Gastrocnemius medialis (tissue), 4 donors: ENCODE data around the gene HPN. TPM values are rescaled to one million over a fixed set of nuclear protein-coding genes. Genes with fewer than 3 reads are reported as not detected.

ENCODE experiments used
- ATAC-seq, 2 donors: fragments of 150-250 bp; one replicate each; pipeline ENCODE4 v1.9.1; 2016
- DNase-seq, 2 donors: peaks; one replicate each; pipeline ENCODE4 v3.0.0-alpha.2; 2019
- H3K27ac ChIP-seq, 4 donors: fragments of 200-600 bp; sonication (generic); 1 replicate in 1 of 4; 2 replicates in 3 of 4; pipeline ENCODE4 v1.5.1; 2016 to 2018; ENCODE audit warnings: mild to moderate bottlenecking in 2 of 4, moderate library complexity in 1 of 4
- H3K27me3 ChIP-seq, 3 donors: fragments of 200-600 bp; sonication (generic) in 2 of 3; 1 replicate in 1 of 3; 2 replicates in 2 of 3; pipeline versions ENCODE4 v1.5.1 to v1.6.0; 2016 to 2019; ENCODE audit warnings: mild to moderate bottlenecking in 1 of 3, moderate library complexity in 1 of 3
- H3K36me3 ChIP-seq, 2 donors: fragments of 200-600 bp; sonication (generic) in 1 of 2; one replicate each; pipeline ENCODE4 v1.5.1; 2017 to 2018
- H3K4me1 ChIP-seq, 2 donors: fragments of 200-600 bp; sonication (generic) in 1 of 2; one replicate each; pipeline ENCODE4 v1.5.1; 2016 to 2017; ENCODE audit warnings: mild to moderate bottlenecking in 2 of 2
- H3K4me3 ChIP-seq, 4 donors: fragments of 200-600 bp; sonication (generic) in 3 of 4; 1 replicate in 1 of 4; 2 replicates in 3 of 4; pipeline ENCODE4 v1.5.1; 2016 to 2019; ENCODE audit warnings: mild to moderate bottlenecking in 2 of 4
- H3K9me3 ChIP-seq, 3 donors: fragments of 200-600 bp; sonication (generic) in 2 of 3; 1 replicate in 1 of 3; 2 replicates in 2 of 3; pipeline ENCODE4 v1.5.1; 2016 to 2019
- POLR2A ChIP-seq, 2 donors: fragments of 450-650 bp; IDR thresholded peaks; one replicate each; pipeline ENCODE4 v1.6.1; 2017; ENCODE audit warnings: antibody characterized with exemption in 2 of 2, mild to moderate bottlenecking in 2 of 2, moderate library complexity in 2 of 2
- in situ Hi-C, 4 donors: fragments of 200-750 bp; cut with MboI; loops; one replicate each; pipeline versions ENCODE4 v1.15.0 to v1.8.0; 2017; ENCODE audit warnings: low sequenced_read_pairs in 4 of 4
- intact Hi-C: fragments of 100-400 bp; cut with DNase I; formaldehyde crosslinking; loops from one replicate; pipeline ENCODE4 v1.15.1; 2023; ENCODE audit warnings: low total_unique reads
- total RNA-seq, 4 donors: library from RNA; depleted of rRNA; stranded (reverse); fragments of >200 nt; gene quantifications; one replicate each; pipeline versions ENCODE4 v1.1.0 to v1.2.3, GENCODE V29; 2016
- TF ChIP-seq, protein P1 (sequence below), 5 experiments: fragments of 450-650 bp in 3 of 5; fragments of 200-600 bp in 2 of 5; sonication (generic) in 2 of 5; IDR thresholded peaks in 4 of 5; conservative IDR thresholded peaks in 1 of 5; 1 replicate in 4 of 5; 2 replicates in 1 of 5; pipeline ENCODE4 v1.5.1; 2016 to 2019; ENCODE audit warnings: antibody characterized with exemption in 5 of 5, mild to moderate bottlenecking in 3 of 5, moderate library complexity in 3 of 5

The HPN gene
- total RNA-seq, 4 donors from 2014 or later: 9.1 to 24.0 (median 17.1) TPM

DNA sequence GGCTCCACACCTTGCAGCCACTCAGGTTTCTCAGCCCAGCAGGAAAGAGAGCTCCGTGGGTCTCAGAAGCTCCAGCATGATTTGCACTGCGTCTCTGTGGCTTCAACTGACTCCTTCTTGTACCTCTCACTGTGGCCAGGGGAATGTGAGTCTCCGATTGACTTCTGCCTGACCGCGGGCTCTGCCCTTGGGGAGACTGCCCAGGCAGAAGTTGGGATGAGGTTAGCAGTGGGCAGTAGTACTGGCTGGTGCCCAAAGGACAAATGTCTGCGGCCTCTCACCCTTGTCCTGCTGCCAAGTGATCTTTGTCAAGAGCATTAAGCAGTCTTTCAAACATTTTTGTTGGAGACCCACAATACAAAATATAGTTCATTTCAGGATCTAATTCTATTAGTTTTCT lies 39.7 kb downstream of the HPN start:
- Histone ChIP-seq H3K27me3 (no peaks in the 10 kb centered on the region), H3K4me1 (peaks cover 0 to 4% of the 10 kb centered on the region in 2 donors), H3K27ac (no peak overlapping the region), H3K36me3 (no peaks in the 10 kb centered on the region), H3K4me3 (no peak overlapping the region), H3K9me3 (no peaks in the 10 kb centered on the region)
- intact Hi-C loops (no loop called here), in situ Hi-C loops (loop anchor here in 2 of 4 donors (10.0 kb wide), 1 partner anchor 106 kb away; no protein-coding TSS in a partner anchor)
- ATAC-seq: no peak
- TF ChIP-seq POLR2A (IDR thresholded peaks at IDR 0.05): no peak
- TF ChIP-seq, protein P1, sequence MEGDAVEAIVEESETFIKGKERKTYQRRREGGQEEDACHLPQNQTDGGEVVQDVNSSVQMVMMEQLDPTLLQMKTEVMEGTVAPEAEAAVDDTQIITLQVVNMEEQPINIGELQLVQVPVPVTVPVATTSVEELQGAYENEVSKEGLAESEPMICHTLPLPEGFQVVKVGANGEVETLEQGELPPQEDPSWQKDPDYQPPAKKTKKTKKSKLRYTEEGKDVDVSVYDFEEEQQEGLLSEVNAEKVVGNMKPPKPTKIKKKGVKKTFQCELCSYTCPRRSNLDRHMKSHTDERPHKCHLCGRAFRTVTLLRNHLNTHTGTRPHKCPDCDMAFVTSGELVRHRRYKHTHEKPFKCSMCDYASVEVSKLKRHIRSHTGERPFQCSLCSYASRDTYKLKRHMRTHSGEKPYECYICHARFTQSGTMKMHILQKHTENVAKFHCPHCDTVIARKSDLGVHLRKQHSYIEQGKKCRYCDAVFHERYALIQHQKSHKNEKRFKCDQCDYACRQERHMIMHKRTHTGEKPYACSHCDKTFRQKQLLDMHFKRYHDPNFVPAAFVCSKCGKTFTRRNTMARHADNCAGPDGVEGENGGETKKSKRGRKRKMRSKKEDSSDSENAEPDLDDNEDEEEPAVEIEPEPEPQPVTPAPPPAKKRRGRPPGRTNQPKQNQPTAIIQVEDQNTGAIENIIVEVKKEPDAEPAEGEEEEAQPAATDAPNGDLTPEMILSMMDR (IDR thresholded peaks at IDR 0.05 in 4 of 5, conservative IDR thresholded peaks at IDR 0.05 in 1 of 5): no peak
- no peak for DNase-seq

DNA sequence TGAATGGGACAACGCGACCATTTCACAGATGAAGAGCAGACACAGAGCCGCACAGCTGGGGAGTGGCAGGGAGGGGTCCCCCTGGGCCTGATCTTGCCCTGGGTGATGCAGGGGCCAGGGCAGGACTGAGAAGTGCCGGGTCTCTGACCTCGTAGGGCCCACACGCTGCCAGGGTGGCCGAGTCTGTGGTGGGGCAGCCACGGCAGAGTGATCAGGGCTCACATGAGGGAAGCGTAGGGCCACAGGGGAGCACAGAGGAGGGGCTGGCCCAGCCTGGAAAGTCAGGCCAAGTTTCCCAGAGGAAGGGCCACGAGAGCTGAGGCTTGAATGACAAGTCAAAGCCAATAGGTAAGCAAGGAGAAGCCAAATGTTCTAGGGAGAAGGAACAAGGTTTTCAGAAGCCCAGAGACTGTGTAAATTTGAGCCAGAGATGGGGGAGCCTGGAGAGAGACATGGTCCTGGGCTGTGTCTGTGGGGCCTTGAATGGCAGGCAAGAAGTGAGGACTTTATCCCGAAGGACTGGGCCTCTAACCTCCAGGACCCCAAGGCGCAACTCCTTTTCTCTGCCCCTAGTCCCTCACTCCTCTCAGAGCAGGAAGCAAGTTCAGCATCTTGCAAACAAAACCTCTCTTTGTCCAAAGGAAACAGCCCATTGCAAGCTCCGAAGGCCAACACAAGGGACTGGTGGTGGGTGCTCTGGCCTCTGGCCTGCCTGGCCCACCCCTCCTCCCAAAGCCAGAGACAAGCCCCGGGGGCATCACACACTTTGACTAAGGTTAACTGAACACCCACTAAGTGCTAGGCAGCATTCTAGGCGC lies 42.4 kb downstream of the HPN start:
- intact Hi-C loops: no loop called here

DNA sequence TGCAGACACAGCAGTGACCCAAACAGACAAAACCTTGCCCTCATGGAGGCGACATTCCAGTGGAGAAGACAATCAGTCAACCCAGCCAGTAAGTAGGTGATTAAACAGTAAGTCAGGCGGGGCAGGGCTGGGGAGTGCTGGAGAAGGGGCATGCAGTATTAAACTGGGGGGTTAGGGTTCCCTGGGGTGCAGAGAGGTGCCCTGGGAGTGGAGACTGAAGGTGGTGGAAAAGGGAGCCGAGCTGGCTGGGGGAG lies 42.9 kb downstream of the HPN start:
- DNase-seq (no peak), ATAC-seq (no peak)
- no peaks in the 10 kb centered on the region for H3K9me3 ChIP-seq
- H3K4me1 ChIP-seq: peaks cover 0 to 8% of the 10 kb centered on the region in 2 donors
- no peak overlapping the region for H3K4me3 ChIP-seq
- in situ Hi-C loops: loop anchor here in 2 of 4 donors (10.0 kb wide), 1 partner anchor 110 kb away; no protein-coding TSS in a partner anchor
- H3K36me3 ChIP-seq: no peaks in the 10 kb centered on the region
- no peak overlapping the region for H3K27ac ChIP-seq
- intact Hi-C loops: no loop called here
- H3K27me3 ChIP-seq: no peaks in the 10 kb centered on the region
- TF ChIP-seq, protein P1 (IDR thresholded peaks at IDR 0.05 in 4 of 5, conservative IDR thresholded peaks at IDR 0.05 in 1 of 5): no peak
- TF ChIP-seq POLR2A (IDR thresholded peaks at IDR 0.05): no peak

More for the DNA sequence above, 42.4 kb downstream of the HPN start:
- no peaks in the 10 kb centered on the region for H3K27me3 ChIP-seq
- in situ Hi-C loops: loop anchor here in 2 of 4 donors (10.0 kb wide), 1 partner anchor 109 kb away; no protein-coding TSS in a partner anchor
- H3K4me3 ChIP-seq: no peak overlapping the region
- no peaks in the 10 kb centered on the region for H3K9me3 ChIP-seq
- peaks cover 0 to 8% of the 10 kb centered on the region in 2 donors for H3K4me1 ChIP-seq
- TF ChIP-seq POLR2A (IDR thresholded peaks at IDR 0.05): no peak
- TF ChIP-seq, protein P1 (IDR thresholded peaks at IDR 0.05 in 4 of 5, conservative IDR thresholded peaks at IDR 0.05 in 1 of 5): no peak
- ATAC-seq (no peak), DNase-seq (no peak)
- no peaks in the 10 kb centered on the region for H3K36me3 ChIP-seq
- no peak overlapping the region for H3K27ac ChIP-seq

DNA sequence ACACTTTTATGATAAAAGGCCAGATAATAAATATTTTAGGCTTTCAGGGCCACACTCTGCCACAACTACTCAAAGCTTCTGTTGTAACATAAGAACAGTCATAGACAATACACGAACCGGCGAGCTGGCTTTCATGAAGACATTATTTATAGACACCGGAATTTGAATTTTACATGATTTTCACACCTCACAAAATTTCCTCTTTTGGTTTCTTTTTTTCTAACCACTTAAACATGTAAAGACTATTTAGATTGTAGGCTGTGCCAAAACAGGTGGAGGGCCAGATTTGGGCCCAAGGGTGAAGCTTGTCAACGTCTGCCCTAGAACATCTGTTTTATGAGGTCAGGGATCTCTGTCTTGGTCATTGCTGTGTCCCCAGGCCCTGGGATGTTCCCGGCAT lies 44.4 kb downstream of the HPN start:
- H3K4me1 ChIP-seq: peaks cover 7 to 14% of the 10 kb centered on the region in 2 donors
- in situ Hi-C loops: loop anchor here in 2 of 4 donors (10.0 kb wide), 1 partner anchor 111 kb away; no protein-coding TSS in a partner anchor
- no peak for ATAC-seq
- no peak for DNase-seq
- no peaks in the 10 kb centered on the region for H3K9me3 ChIP-seq
- no peaks in the 10 kb centered on the region for H3K27me3 ChIP-seq
- TF ChIP-seq, protein P1 (IDR thresholded peaks at IDR 0.05 in 4 of 5, conservative IDR thresholded peaks at IDR 0.05 in 1 of 5): no peak
- TF ChIP-seq POLR2A (IDR thresholded peaks at IDR 0.05): no peak
- no peaks in the 10 kb centered on the region for H3K36me3 ChIP-seq
- no peak overlapping the region for H3K4me3 ChIP-seq
- H3K27ac ChIP-seq: no peak overlapping the region
- intact Hi-C loops: no loop called here
